ENCODE results near the gene SBF2. TPM values are rescaled to one million over a fixed set of nuclear protein-coding genes. Genes with fewer than 3 reads are reported as not detected.
A peak's percentile ranks its signal among the peaks of the same experiment; 100 is the strongest.

The SBF2 gene
- total RNA-seq, 1 donor from 2014 or later, result 24.0 TPM

DNA sequence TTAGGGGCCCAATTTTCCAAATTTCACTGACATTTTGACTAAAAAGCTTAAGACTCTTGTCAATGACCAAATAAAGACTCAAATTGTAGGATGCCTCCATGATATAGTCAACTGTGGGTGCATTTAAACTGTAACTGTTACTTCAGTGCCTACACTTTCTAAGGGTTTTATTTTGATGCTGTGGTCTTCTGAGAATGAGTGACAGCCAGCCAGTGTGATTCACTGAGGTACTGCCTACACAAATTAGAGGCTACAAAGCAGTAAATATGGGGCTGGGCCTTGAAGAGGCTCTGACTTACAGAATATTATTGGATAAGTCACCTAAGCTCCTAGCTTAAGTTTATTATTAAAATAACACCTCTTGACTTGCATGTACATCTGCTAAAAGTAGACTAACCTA lies 419.6 kb downstream of the SBF2 start:
- Histone ChIP-seq H3K36me3 (ENCODE audit: control insufficient read depth, insufficient read depth, low read length) (no peaks in the 10 kb centered on the region), H3K27me3 (ENCODE audit: control insufficient read depth, insufficient read depth, low read length) (no peaks in the 10 kb centered on the region), H3K4me3 (ENCODE audit: low read depth, low read length) (no peak overlapping the region)
- TF ChIP-seq, protein P1, sequence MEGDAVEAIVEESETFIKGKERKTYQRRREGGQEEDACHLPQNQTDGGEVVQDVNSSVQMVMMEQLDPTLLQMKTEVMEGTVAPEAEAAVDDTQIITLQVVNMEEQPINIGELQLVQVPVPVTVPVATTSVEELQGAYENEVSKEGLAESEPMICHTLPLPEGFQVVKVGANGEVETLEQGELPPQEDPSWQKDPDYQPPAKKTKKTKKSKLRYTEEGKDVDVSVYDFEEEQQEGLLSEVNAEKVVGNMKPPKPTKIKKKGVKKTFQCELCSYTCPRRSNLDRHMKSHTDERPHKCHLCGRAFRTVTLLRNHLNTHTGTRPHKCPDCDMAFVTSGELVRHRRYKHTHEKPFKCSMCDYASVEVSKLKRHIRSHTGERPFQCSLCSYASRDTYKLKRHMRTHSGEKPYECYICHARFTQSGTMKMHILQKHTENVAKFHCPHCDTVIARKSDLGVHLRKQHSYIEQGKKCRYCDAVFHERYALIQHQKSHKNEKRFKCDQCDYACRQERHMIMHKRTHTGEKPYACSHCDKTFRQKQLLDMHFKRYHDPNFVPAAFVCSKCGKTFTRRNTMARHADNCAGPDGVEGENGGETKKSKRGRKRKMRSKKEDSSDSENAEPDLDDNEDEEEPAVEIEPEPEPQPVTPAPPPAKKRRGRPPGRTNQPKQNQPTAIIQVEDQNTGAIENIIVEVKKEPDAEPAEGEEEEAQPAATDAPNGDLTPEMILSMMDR (IDR thresholded peaks at IDR 0.05; ENCODE audit: insufficient read depth, low read length, severe bottlenecking), result no peak
- FAIRE-seq (no peak), DNase-seq (ENCODE audit: low read depth) (no peak)

DNA sequence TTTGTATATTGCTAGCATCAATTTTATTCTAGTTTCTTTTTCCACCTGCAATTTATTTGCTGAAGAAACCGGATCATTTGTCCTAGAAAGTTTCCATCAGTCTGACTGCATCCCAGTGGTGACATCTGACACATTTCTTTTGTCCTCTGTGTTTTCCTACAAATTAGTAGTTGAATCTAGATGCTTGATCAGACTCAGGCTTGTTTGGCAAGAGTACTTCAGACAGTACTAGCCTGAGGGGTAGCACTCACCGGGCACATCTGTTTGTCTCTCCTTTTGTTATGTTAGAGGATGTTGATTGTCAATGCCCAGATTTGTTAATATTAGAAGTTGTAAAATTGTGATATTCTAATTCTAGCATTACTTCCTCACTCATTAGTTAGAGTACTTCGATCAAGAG lies 425.4 kb downstream of the SBF2 start:
- Histone ChIP-seq H3K4me3 (ENCODE audit: low read depth, low read length) (no peak overlapping the region), H3K36me3 (ENCODE audit: control insufficient read depth, insufficient read depth, low read length) (no peaks in the 10 kb centered on the region), H3K27me3 (ENCODE audit: control insufficient read depth, insufficient read depth, low read length) (no peaks in the 10 kb centered on the region)
- peak; percentile 13 for DNase-seq (ENCODE audit: low read depth)
- TF ChIP-seq, protein P1 (IDR thresholded peaks at IDR 0.05; ENCODE audit: insufficient read depth, low read length, severe bottlenecking), result no peak
- FAIRE-seq, result no peak

GRCh38 chr11:9862981-9863380 lies 431.0 kb downstream of the SBF2 start:
- TF ChIP-seq, protein P1 (IDR thresholded peaks at IDR 0.05; ENCODE audit: insufficient read depth, low read length, severe bottlenecking), result no peak
- FAIRE-seq (no peak), DNase-seq (ENCODE audit: low read depth) (no peak)

DNA sequence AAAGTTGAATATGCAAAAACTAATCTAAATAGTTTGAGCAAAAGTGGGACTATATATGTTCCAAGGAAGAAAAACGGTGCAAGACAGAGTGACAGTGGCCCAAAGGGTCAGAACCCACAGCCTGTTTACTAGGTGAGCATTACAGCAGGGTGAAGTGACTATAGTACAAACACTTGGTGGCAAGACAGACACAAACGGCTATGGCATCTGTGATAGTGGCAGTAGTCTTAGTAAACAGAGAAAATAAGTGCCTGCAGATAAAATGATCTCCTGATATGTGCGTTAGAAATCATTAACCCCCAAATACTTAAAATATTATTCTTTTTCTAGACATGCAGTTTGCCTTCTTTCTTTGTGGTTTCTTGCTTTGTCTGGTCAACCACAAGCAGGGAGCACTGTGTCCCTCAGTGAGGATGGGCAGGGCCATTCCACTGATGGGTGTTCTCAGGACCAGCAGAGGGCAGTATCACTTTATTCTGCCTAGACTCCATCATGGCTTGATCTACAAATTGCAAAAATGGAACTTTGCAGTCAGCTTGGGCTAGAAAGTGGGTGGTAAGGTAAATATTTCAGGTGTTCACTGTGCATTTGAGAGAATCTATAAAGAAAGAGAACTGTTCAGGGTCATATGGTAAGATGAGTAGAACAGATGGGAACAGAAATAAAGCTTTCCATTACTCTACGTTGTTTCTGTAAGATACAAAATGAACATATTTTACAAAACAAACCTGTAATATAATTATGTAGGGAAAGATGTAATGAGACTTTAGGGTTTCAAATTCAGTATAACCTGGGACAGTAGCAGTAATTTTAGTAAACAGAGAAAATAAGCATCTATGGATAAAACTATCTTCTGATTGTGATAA lies 431.9 kb downstream of the SBF2 start:
- FAIRE-seq (no peak), DNase-seq (ENCODE audit: low read depth) (peak; percentile 62)
- H3K27me3 ChIP-seq (ENCODE audit: control insufficient read depth, insufficient read depth, low read length), result no peaks in the 10 kb centered on the region
- H3K36me3 ChIP-seq (ENCODE audit: control insufficient read depth, insufficient read depth, low read length), result no peaks in the 10 kb centered on the region
- no peak overlapping the region for H3K4me3 ChIP-seq (ENCODE audit: low read depth, low read length)
- TF ChIP-seq, protein P1 (IDR thresholded peaks at IDR 0.05; ENCODE audit: insufficient read depth, low read length, severe bottlenecking), result peak; percentile 75

More at GRCh38 chr11:9862981-9863380, 431.0 kb downstream of the SBF2 start:
- Histone ChIP-seq H3K27me3 (ENCODE audit: control insufficient read depth, insufficient read depth, low read length) (no peaks in the 10 kb centered on the region), H3K4me3 (ENCODE audit: low read depth, low read length) (no peak overlapping the region), H3K36me3 (ENCODE audit: control insufficient read depth, insufficient read depth, low read length) (no peaks in the 10 kb centered on the region)

DNA sequence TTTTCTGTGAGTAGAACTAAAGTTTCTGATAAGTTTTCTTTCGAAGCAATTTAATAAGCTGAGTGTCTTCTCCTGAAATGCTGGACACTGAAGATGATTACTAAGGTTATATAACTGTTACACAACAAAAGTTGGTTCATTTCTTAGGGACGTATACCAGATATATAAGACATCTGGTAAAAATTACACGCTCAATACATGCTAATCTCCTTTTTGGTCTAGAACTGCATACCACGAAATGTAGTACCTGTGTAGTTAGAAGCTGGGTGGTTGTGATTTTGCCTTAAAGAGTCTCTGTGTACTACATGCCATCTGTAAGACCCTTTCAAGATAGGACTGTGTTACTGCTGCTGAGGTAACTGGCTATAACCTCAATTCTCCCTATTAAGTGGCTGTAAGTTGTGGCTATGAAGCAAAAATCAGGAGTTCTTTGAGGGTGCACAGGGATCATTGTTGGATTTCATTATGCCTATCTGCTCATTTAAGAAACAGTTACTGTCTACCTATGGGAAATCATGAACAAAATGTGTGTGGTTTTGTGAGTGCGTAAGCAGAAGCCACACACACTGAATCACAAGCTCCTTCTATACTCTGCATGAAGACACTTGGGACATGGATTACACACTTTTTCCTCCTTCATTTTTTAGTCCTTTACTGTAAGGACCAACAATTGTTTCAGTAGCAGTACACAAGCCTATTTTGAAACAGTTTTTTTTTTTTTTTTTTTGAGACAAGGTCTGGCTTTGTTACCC lies 434.3 kb downstream of the SBF2 start:
- DNase-seq (ENCODE audit: low read depth), result no peak
- no peak overlapping the region for H3K4me3 ChIP-seq (ENCODE audit: low read depth, low read length)
- FAIRE-seq, result no peak
- H3K36me3 ChIP-seq (ENCODE audit: control insufficient read depth, insufficient read depth, low read length), result peaks cover 1% of the 10 kb centered on the region
- TF ChIP-seq, protein P1 (IDR thresholded peaks at IDR 0.05; ENCODE audit: insufficient read depth, low read length, severe bottlenecking), result no peak
- no peaks in the 10 kb centered on the region for H3K27me3 ChIP-seq (ENCODE audit: control insufficient read depth, insufficient read depth, low read length)

Data from bronchial epithelial cell (primary cell).